ENCODE measurements around the gene ZNF518B.
A peak's percentile ranks its signal among the peaks of the same experiment; 100 is the strongest.

ZNF518B gene

DNA sequence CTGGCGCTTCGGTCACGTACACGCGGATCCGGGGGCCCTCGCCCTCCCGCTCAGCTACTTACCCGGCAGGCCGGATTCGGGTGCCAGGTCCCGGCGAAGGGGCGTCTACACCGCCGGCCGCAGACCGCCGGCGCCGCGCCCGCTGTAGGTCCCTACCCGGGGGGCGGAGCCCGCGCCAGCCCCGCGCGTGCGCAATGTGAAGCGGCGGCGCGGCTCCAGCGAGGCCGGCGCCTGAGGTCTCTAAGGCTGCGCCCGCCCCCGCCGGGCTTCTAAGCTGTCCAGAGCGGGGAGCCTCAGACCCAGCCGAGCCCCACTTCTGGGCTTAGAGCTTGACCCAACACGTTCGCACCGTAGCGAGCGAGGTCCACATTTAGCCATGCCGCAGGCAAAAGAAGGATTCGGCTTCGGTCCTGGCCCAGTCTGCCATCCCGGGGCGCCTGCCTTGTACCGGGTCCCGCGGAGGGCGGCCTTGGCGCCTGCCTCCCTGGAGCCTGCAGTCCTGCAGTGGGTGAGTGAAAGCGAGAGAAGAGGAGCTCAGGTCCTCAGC, at the start of gene ZNF518B:
TSS of gene ZNF518B (minus strand) at position 172 of the 547 bp plus-strand sequence. CDS start 11,098 bp downstream, outside the sequence.
- DNase-seq, result peak in 1 of 2 experiments; percentile 41

DNA sequence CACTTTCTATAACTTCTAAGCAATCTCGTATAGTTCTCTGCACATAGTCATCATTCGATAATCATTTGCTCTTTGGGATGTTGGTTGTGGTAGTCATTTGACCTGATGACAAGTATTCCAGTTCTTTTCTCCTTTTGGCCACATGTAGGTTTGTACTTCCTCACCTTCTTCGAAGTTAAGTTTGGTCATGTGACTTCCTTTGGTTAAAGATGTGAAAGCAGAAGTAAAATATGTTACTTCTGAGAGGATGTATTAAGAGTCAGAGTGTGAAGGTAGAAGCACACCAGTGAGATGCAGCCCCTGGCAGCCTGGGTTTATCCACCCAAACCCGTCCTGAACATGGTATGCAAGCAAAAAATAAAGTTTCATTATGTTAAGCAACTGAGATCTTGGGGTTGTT, 48.9 kb upstream of the ZNF518B start:
- no peak for DNase-seq

GRCh38 chr4:10504570-10505179, 47.4 kb upstream of the ZNF518B start:
- DNase-seq, result no peak

GRCh38 chr4:10502717-10503116, 45.5 kb upstream of the ZNF518B start:
- DNase-seq, result no peak

GRCh38 chr4:10500776-10501175, 43.5 kb upstream of the ZNF518B start:
- DNase-seq, result no peak

DNA sequence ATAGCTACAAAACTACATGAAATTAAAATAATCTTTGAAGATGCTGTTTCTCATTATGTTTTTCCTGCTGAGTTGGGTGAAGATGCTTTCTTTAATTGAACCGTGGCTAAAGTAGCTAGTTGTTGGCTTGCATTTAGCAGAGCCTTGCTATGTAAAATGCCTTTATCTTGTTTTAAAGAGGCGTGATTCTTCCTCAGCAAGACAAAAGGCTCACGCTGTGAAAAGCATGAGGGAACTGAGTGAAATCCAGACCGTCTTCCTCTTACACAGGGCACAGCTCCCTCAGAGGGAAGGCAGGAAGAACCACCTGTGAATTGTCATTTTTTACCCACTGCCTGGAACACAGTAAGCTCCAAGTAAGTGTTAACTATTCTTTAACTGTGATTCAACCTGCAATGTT, 39.0 kb upstream of the ZNF518B start:
- DNase-seq, result no peak

- no peak for DNase-seq
These were observed 38.4 kb upstream of the ZNF518B start for GRCh38 chr4:10495651-10496050.

DNA sequence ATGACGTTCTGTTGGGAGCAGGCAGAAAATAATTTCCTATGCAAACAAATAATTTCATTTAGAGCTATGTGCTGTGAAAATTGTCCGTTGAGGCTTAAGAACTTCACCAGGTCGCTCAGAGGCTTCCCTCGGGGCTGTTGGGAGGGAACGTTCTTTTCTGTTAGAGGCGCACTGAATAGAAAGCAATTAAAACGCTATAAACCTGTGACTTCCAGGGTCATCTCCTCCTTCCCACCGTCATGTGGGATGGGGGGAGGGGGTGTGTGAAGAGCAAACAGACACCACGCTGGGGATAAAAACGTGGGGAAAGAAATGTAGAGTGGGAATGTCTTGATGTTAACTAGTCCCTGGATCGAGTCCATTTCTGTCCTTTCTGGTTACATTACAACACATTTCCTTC, 35.2 kb upstream of the ZNF518B start:
- no peak for DNase-seq

- no peak for DNase-seq
These were observed 34.2 kb upstream of the ZNF518B start for GRCh38 chr4:10491401-10491800.

GRCh38 chr4:10490996-10491395, 33.8 kb upstream of the ZNF518B start:
- DNase-seq, result no peak

- DNase-seq, result no peak
These were observed 25.7 kb upstream of the ZNF518B start for GRCh38 chr4:10482913-10483312.

DNA sequence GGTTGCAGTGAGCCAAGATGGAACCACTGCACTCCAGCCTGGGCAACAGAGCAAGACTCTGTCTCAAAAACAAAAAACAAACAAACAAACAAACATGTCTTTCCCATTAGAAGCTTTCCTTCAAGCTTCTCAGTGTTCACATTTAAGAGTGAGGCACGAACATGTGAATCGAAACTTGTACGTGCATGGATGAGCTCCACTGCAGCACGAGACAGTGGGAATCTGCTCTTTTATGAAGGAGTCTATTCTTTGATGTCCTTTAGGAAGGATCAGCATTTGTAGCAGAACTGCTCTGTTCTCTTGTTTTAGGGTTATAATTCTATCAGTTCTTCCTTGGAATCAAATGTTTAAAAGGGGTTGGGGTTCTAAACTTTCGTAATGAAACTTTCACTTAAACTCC, 23.4 kb upstream of the ZNF518B start:
- DNase-seq, result no peak

DNA sequence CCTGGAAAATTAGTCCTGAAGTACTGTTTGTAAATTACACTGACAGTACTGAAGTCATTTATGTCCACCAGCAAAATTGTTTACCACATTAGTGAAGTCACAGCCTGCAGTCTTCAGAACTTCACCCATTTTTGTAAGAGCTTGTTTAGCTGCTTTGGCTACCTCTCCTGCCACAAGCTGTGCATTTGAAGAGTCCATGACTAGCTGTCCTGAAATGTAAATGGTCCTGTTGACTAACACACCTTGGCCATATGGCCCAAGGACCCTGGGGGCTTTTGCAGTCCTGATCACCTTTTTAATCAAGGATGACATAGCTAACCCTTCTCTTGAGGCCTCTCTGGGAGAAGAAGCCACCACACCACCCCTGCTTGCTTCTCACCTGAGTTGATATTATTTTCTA, 21.4 kb upstream of the ZNF518B start:
- no peak for DNase-seq

GRCh38 chr4:10470505-10470904, 13.3 kb upstream of the ZNF518B start:
- no peak for DNase-seq

- DNase-seq, result no peak
These were observed 8.9 kb upstream of the ZNF518B start for GRCh38 chr4:10466161-10466560.

DNA sequence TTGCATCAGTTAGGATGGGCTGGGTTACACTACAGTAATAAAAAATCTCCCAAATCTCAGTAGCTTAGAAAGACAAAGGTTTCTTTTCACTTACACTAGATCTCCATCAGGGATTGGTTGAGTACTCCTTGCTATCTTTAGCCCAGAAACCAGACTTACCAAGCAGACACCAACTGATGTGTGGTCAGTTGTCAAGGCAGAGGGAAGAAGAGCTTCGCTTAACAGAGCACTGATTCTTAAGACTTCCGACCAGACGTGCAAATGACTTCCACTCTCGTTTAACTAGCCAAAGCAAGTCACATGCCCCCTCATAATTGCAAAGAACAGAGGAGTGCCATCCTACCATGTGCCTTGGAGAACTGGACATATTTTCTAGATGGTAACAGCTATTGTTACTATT, 5.7 kb upstream of the ZNF518B start:
- no peak for DNase-seq

GRCh38 chr4:10461850-10462400, 4.7 kb upstream of the ZNF518B start:
- DNase-seq, result no peak

DNA sequence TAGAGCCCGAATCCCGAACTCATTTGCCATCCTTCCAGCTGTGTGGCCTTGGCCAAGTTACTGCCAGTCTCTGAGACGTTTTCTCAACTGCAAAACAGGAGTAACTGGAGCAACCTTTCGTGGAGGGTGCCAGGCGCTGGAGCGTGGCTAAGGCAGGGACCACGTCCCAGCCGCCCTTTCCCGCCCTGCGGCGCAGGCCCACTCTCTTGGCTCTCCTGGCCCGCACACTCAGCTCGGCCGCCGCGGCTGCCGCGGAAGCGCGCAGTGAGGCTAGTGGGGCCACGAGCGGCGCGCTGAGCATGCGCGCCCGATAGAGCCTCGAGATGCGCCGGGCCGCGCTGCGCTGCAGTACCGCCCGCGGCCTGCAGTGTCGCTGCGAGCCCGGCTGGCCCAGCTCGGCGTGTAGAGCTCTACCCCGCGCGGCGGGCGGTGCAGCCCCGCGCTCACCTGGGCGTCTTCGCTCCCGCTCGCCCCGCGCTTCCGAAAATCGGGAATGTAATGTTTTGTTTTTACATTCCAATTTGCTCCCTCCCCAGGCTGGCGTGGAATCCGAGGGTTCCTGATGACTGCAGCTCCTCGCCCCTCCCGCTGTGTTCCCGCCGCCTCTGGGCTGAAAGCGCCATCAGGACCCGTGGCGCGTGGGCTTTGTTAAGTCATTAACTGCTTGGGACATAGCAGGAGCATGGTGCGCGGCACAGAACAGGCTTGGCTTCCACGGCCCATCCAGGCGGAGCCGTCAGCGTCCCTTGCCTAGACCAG, 4.0 kb upstream of the ZNF518B start:
- no peak for DNase-seq

- no peak for DNase-seq
These were observed 3.3 kb upstream of the ZNF518B start for GRCh38 chr4:10460313-10461047.

- DNase-seq, result no peak
These were observed 2.1 kb upstream of the ZNF518B start for GRCh38 chr4:10459305-10459704.

GRCh38 chr4:10458177-10458576, 951 bp upstream of the ZNF518B start:
- DNase-seq, result no peak

GRCh38 chr4:10456595-10457254, 501 bp downstream of the ZNF518B start:
- DNase-seq, result no peak

GRCh38 chr4:10456260-10456594, 999 bp downstream of the ZNF518B start:
- DNase-seq, result no peak

All from NCI-H446 (cell line).